ENCODE results near the gene GATA3. TPM values are rescaled to one million over a fixed set of nuclear protein-coding genes. Genes with fewer than 3 reads are reported as not detected.

The GATA3 gene
- total and polyA plus RNA-seq, 2 of the 8 experiments (the other 6 are each of a cell fraction or from before 2014, with no cell fraction given): 0.02 to 0.43 TPM

DNA sequence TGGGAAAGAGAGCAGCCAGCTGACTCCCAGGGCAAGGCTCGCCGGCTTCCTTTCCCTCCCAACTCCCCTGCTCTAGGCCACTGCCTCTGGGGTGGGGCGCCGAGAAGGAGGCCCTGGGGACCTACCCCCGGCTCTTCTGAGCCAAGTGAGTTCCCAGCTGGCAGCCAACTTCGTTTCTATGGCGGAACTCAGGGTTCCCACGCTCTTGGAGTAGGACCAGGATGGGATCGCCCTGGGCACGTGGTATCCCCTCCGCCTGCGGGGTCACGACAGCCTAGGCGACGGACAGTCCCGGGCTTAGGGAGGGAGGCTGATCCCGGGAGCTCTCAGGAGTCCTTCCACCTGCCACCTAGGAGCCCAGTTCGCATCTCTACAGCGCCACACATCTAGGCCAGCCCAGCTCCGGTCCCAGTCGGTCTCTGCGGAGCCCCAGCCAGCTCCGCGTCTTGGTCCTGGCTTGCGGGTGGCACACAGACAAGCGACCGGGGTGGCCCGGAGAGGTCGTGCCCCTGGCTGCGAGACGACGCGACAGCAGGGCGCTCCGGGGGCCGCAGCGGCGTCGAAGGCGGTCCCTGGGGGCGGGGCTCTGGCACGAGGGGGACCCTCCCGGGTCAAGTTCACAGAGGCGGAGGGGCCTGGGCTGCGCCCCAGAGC, 20.5 kb upstream of the GATA3 start (continued):
- TF ChIP-seq MAFK (IDR thresholded peaks at IDR 0.05; ENCODE audit: low read depth, low read length): no peak
- TF ChIP-seq KDM1A (IDR thresholded peaks at IDR 0.05; ENCODE audit: borderline replicate concordance, low read length): no peak
- TF ChIP-seq RBBP5 (IDR thresholded peaks at IDR 0.05; ENCODE audit: borderline replicate concordance, low read depth, low read length): no peak
- TF ChIP-seq CEBPB (IDR thresholded peaks at IDR 0.05; ENCODE audit: low read depth, low read length): no peak
- TF ChIP-seq SUZ12 (IDR thresholded peaks at IDR 0.05; ENCODE audit: low read length): peak; percentile 64
- TF ChIP-seq PHF8 (conservative IDR thresholded peaks at IDR 0.05; ENCODE audit: low read depth, low read length): no peak
- TF ChIP-seq HDAC6 (IDR thresholded peaks at IDR 0.05; ENCODE audit: low read depth, low read length): no peak
- no peak for TF ChIP-seq GABPA (IDR thresholded peaks at IDR 0.05; ENCODE audit: borderline replicate concordance, insufficient read depth, low read length)
- TF ChIP-seq HDAC2 (IDR thresholded peaks at IDR 0.05; ENCODE audit: borderline replicate concordance in 1 of 2, low read depth in 2 of 2, low read length in 2 of 2): no peak
- TF ChIP-seq CHD7 (IDR thresholded peaks at IDR 0.05; ENCODE audit: insufficient replicate concordance, low read length): no peak

Measured in H1 (cell line).